Measurements from ENCODE around the gene POLDIP2.

The POLDIP2 gene

GRCh38 chr17:28317099-28317965, 40.0 kb downstream of the POLDIP2 start:
- DNase-seq = no peak

- DNase-seq = no peak
Observed at GRCh38 chr17:28315846-28316705, 41.3 kb downstream of the POLDIP2 start.

- DNase-seq = no peak
Observed at GRCh38 chr17:28313841-28314240, 43.5 kb downstream of the POLDIP2 start.

- no peak for DNase-seq
Observed at GRCh38 chr17:28306954-28307401, 50.3 kb downstream of the POLDIP2 start.

GRCh38 chr17:28298449-28298848, 58.9 kb downstream of the POLDIP2 start:
- DNase-seq = no peak
